Hematopoietic multipotent progenitor cell treated with erythropoietin and hydrocortisone succinate and interleukin-3 and kit ligand, for 4 days (in vitro differentiated cells): ENCODE data around the gene DCK.
A peak's percentile ranks its signal among the peaks of the same experiment; 100 is the strongest.
"Not testable (repeated sequence)": the region's sequence is repeated elsewhere in the genome, so short reads cannot be mapped to it uniquely, and the experiment has no call there.

ENCODE experiments used
- DNase-seq: peaks from one replicate; pipeline ENCODE4 v3.0.0-alpha.2; 2015

The DCK gene

DNA sequence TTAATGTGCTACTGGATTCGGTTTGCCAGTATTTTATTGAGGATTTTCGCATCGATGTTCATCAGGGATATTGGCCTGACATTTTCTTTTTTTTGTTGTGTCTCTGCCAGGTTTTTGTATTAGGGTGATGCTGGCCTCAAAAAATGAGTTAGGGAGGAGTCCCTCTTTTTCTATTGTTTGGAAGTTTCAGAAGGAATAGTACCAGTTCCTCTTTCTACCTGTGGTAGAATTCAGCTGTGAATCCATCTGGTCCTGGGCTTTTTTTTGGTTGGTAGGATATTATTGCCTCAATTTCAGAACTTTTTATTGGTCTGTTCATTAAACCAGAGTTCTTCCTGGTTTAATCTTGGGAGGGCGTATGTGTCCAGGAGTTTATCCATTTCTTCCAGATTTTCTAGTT, 7.9 kb downstream of the DCK start:
- not testable (repeated sequence) for DNase-seq

DNA sequence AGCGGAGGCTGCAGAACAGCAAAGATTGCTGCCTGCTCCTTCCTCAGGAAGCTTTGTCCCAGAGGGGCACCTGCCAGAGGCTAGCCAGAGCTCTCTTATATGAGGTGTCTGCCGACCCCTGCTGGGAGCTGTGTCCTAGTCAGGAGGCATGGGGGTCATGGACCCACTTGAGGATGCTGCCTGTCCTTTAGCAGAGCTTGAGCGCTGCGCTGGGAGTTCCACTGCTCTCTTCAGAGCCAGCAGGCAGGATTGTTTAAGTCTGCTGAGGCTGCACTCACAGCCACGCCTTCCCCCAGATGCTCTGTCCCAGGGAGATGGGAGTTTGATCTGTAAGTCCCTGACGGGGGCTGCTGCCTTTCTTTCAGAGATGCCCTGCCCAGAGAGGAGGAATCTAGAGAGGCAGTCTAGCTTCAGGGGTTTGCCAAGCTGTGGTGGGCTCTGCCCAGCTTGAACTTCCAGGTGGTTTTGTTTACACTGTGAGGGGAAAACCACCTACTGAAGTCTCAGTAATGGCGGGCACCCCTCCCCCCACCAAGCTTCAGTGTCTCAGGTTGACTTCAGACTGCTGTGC, 10.9 kb downstream of the DCK start:
- DNase-seq = peak; percentile 50

DNA sequence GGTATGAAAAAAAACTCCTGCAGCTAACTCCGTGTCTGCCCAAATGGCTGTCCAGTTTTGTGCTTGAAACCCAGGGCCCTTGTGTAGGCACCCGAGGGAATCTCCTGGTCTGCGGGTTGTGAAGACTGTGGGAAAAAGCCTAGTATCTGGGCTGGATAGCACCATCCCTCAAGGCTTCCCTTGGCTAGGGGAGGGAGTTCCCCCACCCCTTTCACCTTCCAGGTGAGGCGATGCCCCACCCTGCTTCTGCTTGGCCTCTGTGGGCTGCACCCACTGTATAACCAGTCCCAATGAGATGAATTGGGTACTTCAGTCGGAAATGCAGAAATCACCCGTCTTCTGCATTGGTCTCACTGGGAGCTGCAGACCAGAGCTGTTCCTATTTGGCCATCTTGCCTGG, 11.6 kb downstream of the DCK start:
- not testable (repeated sequence) for DNase-seq

DNA sequence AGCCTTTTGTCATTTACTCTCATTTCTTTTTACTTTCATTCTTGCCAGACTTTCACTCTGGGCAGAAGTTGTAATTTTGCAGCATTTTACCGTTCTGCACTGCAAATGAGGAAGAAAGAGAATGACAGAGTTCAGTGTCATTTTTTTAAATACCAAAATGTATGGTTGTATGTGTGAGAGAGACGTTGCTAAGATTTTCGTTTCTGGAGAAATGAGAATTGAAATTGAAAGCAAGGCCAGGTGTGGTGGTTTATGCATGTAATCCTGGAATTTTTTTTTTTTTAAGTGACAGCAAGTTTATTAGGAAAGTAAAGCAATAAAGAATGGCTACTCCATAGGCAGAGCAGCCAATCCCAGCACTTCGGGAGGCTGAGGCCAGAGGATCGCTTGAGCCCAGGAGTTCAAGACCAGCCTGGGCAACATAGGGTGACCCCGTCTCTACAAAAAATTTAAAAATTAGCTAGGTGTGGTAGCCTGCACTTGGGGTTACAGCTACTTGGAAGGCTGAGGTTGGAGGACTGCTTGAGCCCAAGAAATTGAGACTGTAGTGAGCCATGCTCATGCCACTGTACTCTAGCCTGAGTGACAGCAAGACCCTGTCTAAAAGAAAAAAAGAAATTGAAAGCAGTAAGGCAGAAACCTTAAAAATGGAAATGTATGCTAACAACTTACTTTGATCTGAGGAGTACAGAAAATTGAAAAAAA, 12.9 kb downstream of the DCK start:
- peak; percentile 31 for DNase-seq

DNA sequence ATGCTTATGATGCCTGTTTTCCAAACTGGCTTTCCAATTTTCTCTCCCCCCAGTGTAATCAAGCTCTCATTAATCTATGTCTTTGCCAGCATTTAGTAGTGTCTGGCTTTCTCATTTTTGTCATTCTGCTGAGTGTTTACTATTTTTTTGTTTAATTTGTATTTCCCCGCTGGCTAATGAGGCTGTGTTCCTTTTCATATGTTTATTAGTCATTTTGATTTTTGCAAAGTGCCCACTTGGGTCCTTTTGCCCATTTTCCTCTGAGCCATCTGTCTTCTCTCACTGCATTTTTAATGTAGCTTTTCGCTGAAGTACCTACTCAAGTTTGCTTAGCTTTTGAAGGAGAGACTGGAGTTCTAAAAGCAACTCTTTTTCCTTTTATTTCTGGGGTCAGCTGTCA, 14.7 kb downstream of the DCK start:
- no peak for DNase-seq

DNA sequence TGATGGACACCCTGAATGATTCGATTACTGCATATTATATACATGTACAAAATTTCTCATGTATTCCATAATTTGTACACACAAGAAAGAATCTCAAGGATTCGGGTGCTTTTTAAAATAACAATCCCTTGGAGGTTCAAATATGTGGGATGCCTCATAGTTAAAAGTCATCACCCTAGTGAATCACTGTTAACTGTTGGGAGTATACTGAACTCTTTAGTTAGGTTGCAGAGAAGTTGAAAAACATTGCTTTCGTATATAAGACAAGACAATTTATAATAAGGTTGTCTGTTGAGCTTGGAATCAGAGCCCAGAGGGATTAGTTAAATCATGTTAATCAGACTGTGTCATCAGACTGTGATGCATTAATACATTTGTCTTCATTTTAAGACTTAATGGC, 15.6 kb downstream of the DCK start:
- no peak for DNase-seq

DNA sequence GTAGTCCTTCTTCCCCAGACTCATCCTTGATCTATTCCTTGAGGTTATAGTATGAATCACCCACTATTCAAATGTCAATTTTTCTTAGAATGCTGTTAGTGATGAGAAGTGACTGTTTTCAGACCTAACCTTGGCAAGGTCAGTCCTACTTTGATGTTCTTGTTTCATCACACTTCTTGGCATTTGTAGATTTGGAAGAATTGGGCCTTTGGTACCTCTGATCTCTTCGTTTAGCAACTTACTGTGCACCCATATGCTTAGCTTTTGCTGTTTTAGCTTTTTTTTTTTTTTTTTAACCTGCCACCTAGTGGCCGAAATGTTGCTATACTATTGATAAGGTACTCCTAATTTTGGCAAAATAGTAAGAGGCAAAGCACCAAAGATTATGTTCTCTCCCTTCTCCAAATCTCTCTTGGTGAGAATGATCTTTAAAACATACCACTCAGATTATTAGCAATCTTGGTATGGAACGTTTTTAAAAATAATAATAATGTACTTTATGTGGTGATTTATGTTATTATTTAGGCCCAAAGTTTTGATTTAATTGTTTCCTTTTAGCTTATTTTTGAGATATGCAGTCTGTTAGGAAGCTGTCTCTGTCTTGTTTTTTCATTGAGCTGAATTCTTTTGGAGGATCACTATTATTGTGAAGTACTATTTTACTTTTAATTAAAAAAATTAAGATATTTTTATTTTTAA, 16.6 kb downstream of the DCK start:
- DNase-seq = peak; percentile 83

DNA sequence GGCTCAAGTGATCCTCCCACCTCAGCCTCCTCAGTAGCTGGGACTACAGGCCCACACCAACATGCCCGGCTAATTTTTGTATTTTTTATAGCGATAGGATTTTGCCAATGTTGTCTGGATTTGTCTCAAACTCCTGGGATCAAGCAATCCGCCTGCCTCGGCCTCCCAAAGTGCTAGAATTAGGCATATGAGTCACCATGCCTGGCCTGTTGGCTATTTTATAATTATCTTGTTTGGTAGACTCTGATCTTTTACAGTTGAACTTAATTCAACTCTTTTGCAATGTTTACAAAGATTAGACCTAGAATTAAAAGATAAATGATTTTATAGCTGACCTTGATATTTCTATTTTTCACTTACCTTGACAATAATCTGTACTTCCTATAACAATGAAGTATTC, 18.0 kb downstream of the DCK start:
- no peak for DNase-seq

DNA sequence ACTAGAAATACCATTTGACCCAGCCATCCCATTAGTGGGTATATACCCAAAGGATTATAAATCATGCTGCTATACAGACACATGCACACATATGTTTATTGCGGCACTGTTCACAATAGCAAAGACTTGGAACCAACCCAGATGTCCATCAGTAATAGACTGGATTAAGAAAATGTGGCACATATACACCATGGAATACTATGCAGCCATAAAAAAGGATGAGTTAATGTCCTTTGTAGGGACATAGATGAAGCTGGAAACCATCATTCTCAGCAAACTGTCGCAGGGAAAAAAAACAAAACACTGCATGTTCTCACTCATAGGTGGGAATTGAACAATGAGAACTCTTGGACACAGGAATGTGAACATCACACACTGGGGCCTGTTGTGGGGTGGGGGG, 23.9 kb downstream of the DCK start:
- not testable (repeated sequence) for DNase-seq

DNA sequence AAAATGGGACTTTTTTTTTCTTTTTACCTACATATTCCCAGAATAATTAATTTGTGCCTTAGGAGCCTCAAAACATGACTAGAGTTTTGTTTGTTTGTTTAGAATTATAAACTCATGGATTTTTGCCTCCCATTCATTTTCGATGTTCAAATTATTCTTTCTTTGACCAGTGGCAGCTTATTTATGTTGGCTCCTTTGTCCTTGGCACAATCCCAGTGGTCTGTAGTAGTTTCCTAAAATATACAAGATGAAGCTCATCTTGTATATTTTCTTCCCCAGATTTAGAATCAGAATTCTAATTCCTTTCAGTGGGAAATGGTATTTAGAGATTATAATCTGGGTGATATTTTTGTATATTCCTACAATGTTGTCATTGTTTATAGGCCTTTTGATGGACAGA, 27.2 kb downstream of the DCK start:
- DNase-seq = no peak

DNA sequence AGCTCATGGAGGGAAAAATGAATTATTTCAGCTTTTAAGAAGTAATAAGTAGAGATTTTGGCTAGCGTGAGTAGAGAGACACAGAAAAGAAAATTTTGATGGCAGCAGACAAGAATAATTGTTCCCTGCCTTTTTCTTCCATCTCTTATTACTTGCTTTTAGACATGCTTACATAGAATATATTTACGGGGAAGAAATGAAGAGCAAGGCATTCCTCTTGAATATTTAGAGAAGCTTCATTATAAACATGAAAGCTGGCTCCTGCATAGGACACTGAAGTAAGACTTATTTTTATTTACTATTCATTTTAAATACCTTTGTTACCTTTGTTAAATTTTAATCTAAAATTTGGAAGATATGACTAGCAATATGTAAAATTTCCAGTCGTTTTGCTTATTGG, 32.2 kb downstream of the DCK start:
- DNase-seq = no peak

DNA sequence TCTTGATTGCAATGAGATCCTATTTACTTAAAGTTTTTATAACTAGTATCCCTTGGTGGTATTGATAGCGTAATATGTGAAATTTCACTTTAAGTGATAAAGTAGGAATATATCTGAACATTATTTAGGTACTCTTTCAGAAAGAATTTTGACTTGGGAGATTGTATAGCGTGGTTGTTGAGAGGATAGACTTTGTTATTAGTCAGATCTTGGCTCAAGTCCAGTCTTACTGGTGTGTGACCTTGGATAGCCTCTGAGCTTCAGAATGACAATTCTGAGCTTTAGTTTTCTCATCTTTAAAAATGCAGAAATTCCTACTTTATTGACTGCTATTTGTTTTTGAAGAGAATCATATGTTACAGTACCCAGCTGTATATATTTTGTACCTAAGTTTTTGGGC, 32.6 kb downstream of the DCK start:
- peak; percentile 78 for DNase-seq

DNA sequence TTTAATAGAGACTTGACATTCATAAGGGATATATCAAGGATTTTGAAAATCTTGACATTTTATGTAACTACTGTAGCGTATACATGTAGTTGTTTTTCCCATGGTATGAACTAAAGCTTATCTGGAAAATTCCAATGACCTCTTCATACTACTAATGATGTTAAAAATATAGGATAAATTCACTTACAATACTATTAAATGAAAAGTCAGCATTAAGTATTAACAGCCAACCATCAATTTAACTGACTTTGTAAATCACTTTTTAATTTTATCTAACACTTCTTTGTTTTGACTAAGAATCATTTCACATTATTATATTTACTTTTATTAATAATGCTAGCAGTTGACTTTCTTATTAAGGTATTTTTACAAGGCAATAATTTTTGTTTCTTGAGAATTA, 34.2 kb downstream of the DCK start:
- no peak for DNase-seq

DNA sequence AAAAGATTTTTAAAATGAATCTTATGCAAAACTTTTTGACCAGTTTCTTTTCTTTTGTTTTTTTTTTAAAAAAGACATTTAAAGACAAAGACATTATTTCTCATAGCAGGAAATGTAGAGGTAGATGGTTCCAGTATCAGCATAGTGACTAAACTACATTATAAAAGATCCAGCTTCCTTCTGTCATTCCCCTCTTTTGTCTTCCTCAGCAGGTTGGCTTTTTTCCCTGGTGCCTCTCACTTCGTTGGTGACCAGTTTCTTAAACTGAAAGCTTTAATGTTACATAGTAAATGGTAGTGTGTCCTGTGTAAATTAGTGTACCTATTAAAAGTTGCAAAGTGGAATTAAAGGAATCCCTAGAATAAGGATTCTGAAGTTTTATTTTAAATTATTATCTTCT, 36.1 kb downstream of the DCK start:
- no peak for DNase-seq

DNA sequence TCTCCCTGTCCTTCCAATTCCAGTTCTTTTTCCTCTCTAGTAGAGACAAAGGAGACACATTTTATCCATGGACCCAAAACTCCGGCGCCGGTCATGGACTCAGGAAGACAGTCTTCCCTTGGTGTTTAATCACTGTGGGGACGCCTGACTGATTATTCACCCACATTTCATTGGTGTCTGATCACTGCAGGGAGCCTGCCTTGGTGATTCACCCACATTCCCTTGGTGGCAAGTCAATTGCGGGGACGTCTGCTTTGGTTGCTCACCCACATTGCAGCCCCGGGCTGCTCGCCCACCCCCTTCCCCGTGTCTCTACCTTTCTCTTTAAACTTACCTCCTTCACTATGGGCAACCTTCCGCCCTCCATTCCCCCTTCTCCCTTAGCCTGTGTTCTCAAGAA, 38.7 kb downstream of the DCK start:
- DNase-seq = not testable (repeated sequence)

DNA sequence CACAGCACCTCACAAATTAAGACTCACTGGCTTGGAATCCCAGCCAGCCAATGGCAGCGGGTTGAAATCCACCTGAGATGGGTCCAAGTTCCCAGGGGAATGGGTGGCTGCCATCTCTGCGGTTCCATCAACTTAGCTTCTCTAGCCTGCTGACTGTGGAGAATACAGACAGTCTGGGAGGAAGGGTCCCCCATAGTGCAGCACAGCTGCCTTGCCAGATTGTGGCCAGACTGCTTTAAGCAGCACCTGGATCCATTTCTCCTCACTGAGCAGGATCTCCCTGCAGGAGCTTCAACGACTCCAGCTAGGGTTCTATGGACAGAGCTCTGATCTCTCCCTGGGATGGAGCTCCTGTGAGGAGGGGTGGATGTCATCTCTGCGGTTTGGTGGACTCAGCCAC, 51.8 kb downstream of the DCK start:
- no peak for DNase-seq

DNA sequence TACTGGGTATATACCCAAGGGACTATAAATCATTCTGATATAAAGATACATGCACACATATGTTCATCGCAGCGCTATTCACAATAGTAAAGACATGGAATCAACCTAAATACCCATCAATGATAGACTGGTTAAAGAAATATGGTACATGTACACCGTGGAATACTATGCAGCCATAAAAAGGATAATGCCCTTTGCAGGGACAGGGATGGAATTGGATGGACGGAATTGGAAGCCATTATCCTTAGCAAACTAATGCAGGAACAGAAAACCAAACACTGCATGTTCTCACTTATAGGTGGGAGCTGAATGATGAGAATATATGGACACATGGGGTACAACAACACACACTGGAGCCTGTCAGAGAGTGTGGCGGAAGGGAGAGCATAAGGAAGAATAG, 55.9 kb downstream of the DCK start:
- DNase-seq = no peak

DNA sequence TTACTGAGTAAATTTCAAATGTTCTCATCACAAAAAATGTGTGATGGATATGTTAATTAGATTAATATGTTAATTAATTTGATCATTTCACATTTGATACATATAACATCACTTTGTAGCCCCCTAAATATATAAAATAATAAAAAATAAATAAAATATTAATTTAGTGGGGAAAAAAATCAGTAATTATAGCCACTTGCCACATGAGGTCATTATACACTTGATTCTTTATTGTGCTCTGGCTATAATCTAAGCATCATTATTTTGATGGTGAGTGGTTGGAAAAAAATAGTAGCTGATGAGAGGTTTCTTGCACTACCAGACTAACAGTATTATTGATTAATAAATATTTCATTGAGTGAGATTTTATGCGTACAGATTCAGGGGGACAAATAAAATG, 57.4 kb downstream of the DCK start:
- peak; percentile 17 for DNase-seq

DNA sequence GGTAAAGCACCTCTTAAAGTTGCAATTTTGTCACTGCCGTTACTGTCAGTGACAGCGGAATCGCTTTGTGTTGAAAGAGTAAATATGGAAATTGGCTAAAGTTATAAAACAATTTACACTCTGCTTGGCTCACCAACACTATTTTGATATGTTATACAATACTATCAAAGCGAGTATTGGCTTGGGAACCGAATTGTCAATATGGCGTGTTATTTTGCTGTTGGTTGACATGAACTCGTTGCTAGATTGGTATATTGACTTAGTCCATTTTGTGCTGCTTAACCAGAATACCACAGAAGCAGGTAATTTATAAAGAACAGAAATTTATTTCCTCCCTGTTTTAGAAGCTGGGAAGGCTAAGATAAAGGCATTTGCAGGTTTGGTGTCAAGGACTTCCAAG, 58.6 kb downstream of the DCK start:
- DNase-seq = no peak

DNA sequence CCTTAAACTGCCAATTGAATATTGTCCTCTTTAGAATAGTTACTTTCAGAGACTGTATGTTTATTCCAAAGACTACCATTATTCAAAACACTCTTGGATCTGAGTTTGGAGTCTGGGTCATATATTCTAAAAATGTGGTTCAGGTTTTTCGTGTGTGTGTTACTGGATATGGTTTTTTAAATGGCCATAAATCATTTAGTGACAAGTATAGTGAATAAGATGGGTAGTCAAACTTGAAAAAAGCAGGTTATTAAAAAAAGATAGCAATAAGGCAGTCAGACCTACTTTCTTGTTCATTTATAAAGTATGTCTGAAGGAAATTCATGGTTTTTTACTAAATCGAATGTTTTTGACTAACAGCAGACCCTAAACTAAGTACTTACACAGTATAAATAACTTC, 59.3 kb downstream of the DCK start:
- no peak for DNase-seq

DNA sequence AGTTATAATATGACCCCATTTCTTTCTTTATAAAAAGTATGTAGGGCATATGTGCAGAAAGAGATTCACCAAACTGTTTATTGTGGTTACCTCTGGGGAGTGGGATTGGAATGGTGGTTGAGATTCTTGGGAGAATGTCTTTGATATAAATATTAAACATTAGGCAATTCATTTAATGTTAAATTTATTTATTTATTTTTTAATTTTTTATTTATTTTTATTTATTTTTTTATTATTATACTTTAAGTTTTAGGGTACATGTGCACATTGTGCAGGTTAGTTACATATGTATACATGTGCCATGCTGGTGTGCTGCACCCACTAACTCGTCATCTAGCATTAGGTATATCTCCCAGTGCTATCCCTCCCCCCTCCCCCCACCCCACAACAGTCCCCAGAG, 60.2 kb downstream of the DCK start:
- DNase-seq = not testable (repeated sequence)

DNA sequence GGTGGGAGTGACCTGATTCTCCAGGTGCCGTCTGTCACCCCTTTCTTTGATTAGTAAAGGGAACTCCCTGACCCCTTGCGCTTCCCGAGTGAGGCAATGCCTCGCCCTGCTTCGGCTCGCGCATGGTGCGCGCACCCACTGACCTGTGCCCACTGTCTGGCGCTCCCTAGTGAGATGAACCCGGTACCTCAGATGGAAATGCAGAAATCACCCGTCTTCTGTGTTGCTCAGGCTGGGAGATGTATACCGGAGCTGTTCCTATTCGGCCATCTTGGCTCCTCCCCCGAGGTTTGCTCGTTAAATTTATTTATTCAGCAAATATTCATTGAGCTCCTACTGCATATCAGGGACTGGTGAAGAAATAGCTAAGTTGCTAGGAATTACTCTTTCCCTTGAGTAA, 66.1 kb downstream of the DCK start:
- DNase-seq = not testable (repeated sequence)

DNA sequence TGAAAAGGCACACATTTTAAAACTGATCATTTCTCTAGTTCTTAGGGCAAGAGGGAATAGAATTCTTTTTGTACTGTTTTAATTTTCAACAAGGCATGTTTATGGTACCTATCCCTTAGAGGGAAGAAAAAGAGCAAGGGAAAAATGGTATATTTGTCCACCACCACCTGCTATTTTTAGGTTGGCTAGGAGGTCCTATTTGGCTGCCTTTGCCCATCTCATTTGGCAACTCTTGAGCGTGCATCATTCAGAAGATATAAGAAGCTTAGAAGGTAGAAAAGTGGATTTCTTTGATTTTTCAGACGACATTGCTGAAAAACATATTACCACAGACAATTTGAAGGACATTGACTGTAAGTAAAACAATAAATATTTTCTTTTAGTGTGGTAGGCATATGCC, 69.0 kb downstream of the DCK start:
- DNase-seq = no peak

DNA sequence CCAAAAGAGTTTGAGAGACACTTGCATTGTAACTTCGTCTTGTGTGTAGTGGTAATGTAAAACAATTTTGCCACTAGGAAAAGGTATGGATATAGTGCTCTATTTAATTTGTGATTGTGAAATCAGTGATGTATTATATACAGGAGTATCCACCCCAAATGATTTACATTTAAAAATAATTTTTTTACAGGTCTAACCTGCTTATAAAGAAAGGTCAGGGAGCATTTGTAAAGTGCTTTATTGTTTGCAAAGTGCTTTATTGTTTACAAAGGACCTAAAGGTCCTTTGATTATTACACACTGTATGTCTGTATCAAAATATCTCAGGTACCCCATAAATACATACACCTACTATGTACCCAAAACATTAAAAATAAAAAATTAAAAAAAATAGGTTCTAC, 70.3 kb downstream of the DCK start:
- no peak for DNase-seq

DNA sequence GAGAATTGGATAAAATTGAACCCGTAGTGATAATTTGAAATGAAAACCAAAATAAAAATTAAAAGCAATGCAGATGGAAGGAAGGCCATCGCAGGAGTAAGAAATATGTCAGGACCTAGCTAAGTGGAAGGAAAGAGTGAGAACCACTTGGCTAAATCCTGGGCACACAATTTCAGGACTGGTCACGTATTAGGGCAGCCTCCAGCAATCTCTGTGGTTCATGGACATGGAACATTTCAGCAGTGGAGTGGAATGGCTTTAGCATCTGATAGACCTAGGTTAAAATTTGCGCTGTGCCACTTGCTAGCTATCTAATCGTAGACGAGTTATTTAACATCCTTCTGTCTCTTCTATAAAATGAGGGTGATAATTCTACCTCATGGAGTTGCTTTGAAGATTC, 71.1 kb downstream of the DCK start:
- DNase-seq = no peak
